GM12864 (cell line): ENCODE measurements around the gene FOXO3.

Experiments used
- DNase-seq: peaks from one replicate; pipeline ENCODE4 v3.0.0-alpha.2; 2011; ENCODE audit warnings: low read depth
- H3K4me3 ChIP-seq: 2 replicates; pipeline ENCODE4 v1.5.1; 2011; ENCODE audit warnings: mild to moderate bottlenecking, low read depth, low read length, control low read depth
- TF ChIP-seq, protein P1 (sequence below): IDR thresholded peaks from 2 replicates; pipeline ENCODE4 v1.5.1; 2011; ENCODE audit warnings: low read depth, mild to moderate bottlenecking, moderate library complexity, low read length, control low read depth, inconsistent platforms; ENCODE audit errors: missing control alignments

FOXO3 gene

DNA sequence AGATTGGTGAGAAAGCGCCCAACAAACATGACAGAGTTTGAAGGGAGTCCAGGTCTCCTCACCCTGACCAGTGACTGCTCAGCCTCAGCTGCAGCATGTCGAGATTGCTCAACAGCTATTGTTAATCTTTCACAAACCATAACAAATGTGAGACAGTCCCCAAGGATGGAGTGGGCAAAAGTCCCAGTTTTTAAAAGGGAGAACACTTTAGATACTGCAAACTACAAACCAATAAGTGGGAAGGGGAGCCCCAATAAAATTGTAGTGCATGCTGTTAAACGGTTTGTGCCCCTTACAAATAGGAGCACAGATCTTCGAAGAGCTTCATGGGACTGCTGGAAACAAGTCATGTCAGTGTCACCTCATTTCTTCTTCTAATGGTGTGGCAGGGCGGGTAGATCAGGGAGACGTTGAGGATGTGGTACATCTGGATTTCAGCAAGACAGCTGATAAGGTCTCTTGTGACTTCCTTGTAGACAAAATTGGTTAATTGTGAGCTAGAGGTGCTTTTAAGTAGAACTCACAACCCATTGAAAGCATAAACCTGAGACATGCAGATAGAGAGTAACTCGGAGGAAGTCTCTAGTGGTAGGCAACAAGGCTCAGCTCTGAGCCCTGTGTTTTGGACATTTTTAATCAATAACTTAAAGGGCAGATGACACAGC lies 153.5 kb downstream of the FOXO3 start:
- DNase-seq = no peak
- TF ChIP-seq, protein P1, sequence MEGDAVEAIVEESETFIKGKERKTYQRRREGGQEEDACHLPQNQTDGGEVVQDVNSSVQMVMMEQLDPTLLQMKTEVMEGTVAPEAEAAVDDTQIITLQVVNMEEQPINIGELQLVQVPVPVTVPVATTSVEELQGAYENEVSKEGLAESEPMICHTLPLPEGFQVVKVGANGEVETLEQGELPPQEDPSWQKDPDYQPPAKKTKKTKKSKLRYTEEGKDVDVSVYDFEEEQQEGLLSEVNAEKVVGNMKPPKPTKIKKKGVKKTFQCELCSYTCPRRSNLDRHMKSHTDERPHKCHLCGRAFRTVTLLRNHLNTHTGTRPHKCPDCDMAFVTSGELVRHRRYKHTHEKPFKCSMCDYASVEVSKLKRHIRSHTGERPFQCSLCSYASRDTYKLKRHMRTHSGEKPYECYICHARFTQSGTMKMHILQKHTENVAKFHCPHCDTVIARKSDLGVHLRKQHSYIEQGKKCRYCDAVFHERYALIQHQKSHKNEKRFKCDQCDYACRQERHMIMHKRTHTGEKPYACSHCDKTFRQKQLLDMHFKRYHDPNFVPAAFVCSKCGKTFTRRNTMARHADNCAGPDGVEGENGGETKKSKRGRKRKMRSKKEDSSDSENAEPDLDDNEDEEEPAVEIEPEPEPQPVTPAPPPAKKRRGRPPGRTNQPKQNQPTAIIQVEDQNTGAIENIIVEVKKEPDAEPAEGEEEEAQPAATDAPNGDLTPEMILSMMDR = no peak

DNA sequence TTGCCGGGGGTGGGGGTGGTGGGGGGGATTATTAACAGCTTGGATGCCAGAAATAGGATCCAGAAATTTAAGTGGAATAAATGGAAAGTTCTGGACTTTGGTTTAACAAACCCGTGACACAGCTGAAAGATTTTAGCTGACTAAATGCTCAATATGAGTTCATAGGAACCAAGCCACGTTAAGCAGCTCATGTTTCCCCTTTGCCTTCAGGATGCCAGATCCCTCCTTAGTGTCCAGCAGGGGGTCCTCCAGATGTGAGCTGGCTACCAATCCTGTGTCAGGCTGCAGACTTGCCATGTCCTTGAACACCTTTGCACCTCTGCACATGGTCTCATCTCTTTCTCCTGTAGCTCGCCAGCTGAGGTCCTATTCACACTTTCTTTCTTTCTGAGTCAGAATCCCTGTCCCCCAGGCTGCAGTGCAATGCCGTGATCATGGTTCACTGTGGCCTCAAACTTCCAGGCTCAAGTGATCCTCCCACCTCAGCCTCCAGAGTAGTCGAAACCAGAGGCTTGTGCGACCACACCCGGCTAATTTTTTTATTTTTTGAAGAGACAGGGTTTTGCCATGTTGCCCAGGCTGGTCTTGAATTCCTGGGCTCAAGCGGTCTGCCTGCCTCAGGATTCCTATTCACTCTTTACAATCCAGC lies 154.2 kb downstream of the FOXO3 start:
- H3K4me3 ChIP-seq = no peak overlapping the region
- DNase-seq = no peak
- TF ChIP-seq, protein P1 = no peak

More for the DNA sequence above, 153.5 kb downstream of the FOXO3 start:
- H3K4me3 ChIP-seq = no peak overlapping the region

DNA sequence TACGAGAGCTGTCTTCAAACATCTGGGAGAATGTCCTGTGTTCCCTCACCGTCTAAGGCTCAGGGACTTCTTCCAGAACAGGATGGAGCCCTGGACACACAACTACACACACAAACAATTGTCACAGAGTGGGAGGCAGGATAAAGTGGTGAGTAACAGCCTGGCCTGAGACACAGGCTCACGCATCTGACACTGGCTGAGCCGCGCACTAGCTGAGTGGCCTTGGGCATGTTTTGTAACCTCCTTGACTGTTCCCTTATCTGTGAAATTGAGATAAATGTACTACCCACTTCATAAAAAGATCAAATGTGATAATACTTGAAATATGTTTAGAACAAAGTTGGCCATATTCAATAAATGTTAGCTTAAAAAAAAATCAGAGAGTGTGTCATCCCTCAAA lies 155.1 kb downstream of the FOXO3 start:
- TF ChIP-seq, protein P1 = no peak
- H3K4me3 ChIP-seq = no peak overlapping the region
- DNase-seq = no peak

DNA sequence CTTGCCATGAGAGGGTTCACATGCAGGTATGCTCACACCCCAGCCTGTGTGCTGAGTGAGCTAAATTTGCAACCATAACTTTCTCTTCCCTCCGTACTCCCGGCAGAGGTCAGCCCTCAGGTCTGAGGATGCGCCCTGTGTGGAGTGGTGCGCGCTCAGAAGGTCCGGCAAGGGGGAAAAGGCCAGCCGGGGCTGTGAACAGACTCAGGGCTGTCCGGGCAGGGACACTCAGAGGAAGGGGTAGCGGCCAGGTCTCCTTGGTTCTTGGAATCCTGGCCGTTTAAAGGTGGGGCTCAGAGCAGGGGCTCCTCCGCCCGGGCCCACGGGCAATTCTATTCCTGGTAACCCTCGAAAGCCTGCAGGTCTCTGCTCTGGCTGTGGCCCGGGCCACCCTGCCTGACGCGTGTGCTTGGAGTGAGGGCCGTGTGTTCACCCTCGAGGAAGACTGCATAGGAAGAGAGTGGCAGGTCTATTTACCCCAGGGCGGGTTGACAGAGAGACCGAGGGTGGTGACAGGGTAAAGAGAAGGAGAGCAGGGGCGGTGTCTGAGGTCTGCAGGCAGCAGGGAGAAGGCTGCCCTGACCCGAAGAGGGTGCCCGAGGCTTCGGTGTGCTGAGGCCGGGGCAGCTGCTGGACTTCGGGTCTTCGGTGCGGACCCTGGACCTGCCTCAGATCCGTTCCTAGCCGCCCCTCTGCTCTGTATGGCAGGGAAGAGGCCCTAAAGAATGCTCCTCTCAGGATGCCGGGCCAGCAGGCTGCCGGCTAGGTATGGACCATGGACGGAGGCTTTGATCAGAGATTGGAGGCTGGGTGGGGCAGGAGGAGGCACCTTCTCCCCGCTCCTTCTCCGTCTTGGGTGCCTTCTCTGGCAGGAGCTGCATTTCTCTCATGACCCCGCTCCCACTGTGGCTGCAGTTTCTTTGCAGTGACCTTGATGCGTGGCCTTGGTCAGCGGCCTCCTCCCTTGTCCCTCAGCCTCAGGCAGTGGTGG lies 156.4 kb downstream of the FOXO3 start:
- DNase-seq = no peak
- TF ChIP-seq, protein P1 = no peak
- H3K4me3 ChIP-seq = no peak overlapping the region

DNA sequence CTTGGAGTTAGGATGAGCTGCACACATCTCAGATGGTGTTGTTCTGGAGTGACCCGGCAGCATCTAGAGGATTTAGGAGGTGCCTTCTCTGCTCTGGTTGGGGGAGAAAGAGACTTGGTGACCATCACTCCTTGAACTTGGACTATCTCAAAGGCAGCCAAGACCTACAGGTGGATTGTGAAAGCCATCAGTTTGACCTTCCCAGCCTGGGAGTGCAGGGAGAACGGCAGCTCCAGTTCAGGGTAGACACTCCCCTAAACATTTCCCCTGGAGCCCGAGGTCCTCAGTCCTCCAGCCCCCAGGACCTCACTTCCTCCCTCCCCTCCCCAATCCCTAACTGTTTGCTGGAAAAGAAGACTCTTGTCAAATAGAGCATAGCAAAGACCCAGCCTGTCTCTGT lies 158.8 kb downstream of the FOXO3 start:
- no peak for DNase-seq
- TF ChIP-seq, protein P1 = no peak
- H3K4me3 ChIP-seq = no peak overlapping the region

DNA sequence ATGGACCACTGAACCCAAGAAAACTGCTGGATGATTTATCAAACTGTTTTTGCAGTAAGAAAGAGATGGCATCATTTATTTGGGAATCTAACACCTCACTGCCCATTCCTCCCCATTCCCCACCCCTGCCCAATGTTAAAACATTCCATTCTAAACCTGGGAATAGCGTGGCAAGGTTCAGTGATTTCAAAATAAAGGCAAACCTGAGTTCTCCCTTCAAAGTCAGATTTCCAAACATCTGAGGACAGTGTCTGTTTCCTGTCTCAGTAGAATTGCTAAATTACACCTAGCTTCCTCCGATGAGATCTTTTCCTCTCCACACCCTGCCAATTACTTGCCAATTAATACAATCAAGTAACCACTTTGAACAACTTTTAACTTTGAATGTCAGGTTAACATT lies 160.1 kb downstream of the FOXO3 start:
- TF ChIP-seq, protein P1 = no peak
- no peak for DNase-seq
- no peak overlapping the region for H3K4me3 ChIP-seq
